ENCODE data around the gene DTX1. TPM values are rescaled to one million over a fixed set of nuclear protein-coding genes. Genes with fewer than 3 reads are reported as not detected.

DTX1 gene
- total and polyA plus RNA-seq, 2 of the 13 experiments (the other 11 are each of a cell fraction or from before 2014, with no cell fraction given): not detected

DNA sequence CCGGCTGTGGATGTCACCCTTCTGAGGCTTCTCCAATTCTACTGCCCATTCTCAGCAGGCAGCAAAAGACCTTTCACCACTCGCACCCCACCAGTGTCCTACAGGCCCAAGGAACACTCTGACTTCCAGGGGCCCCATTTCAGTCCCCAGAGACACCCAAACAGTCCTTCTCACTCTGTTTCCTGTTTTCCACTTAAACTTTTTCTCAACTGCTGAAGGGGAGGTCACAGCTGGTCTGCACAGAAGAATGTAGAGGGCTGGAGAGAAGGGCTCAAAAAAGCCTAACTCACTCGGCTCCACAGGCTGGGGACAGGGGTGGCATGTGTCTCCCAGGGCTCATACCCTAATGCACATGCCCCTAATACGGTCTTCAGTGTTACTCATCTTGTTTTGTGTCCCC is 4.2 kb upstream of the DTX1 start:
- no peak overlapping the region for H3K4me2 ChIP-seq (ENCODE audit: low read depth, low read length)
- in situ Hi-C loops (cut with HindIII; ENCODE audit: extremely low pct_ligation_motif_present, low pct_unique_long_range_greater_than_20kb): no loop called here

More for the DNA sequence above, 4.2 kb upstream of the DTX1 start:
- Histone ChIP-seq H3K27ac (ENCODE audit: extremely low read length, insufficient read depth, low read length) (no peak overlapping the region), H3K4me1 (ENCODE audit: insufficient read depth, low read length) (no peaks in the 10 kb centered on the region), H3K9me3 (ENCODE audit: low read length) (no peaks in the 10 kb centered on the region), H4K20me1 (ENCODE audit: insufficient read depth, low read length) (no peaks in the 10 kb centered on the region), H3K9ac (ENCODE audit: insufficient read depth, low read depth, low read length) (no peak overlapping the region), H3K27me3 (ENCODE audit: control insufficient read depth in 1 of 2, insufficient read depth in 2 of 2, low read length in 2 of 2) (peaks cover 4 to 22% of the 10 kb centered on the region in 2 experiments; a peak in 4 of 5 replicates), H3K79me2 (ENCODE audit: insufficient read depth, low read length) (no peaks in the 10 kb centered on the region), H2AFZ (ENCODE audit: low read length) (no peak overlapping the region), H3K4me3 (replicated peaks in 1 of 3; ENCODE audit: insufficient read depth in 1 of 3, low read depth in 2 of 3, low read length in 3 of 3) (no peak overlapping the region), H3K36me3 (replicated peaks in 1 of 2; ENCODE audit: control insufficient read depth in 1 of 2, insufficient read depth in 2 of 2, low read length in 2 of 2) (no peaks in the 10 kb centered on the region)
- 0% methylated on average over 3 of the region's 4 CpGs for WGBS (ENCODE audit: low lambda C conversion rate)
- POLR2A ChIA-PET: no interaction called here
- no TSS peak for BruUV-seq (replicated peaks)
- intact Hi-C loops (cut with micrococcal nuclease; ENCODE audit: unreplicated experiment): no loop called here
- no peak for DNase-seq (ENCODE audit: low spot score)
- no peak for FAIRE-seq
- ATAC-seq: no peak
- CTCF ChIA-PET (ENCODE audit: low intra/inter-chr PET ratio, low total read pairs): no interaction called here
- TF ChIP-seq, protein P1, sequence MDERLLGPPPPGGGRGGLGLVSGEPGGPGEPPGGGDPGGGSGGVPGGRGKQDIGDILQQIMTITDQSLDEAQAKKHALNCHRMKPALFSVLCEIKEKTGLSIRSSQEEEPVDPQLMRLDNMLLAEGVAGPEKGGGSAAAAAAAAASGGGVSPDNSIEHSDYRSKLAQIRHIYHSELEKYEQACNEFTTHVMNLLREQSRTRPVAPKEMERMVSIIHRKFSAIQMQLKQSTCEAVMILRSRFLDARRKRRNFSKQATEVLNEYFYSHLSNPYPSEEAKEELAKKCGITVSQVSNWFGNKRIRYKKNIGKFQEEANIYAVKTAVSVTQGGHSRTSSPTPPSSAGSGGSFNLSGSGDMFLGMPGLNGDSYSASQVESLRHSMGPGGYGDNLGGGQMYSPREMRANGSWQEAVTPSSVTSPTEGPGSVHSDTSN (CRISPR knock-in tag; IDR thresholded peaks at IDR 0.05): no peak
- TF ChIP-seq TMF1 (CRISPR knock-in tag; IDR thresholded peaks at IDR 0.05; ENCODE audit: low read depth) (no peak), RFXAP (CRISPR knock-in tag; IDR thresholded peaks at IDR 0.05; ENCODE audit: borderline replicate concordance) (no peak), ZNF616 (CRISPR knock-in tag; IDR thresholded peaks at IDR 0.05; ENCODE audit: low read depth) (no peak), TBP (CRISPR knock-in tag; IDR thresholded peaks at IDR 0.05) (no peak), GATA4 (IDR thresholded peaks at IDR 0.05; ENCODE audit: borderline replicate concordance, low read depth) (no peak)
- TF ChIP-seq, protein P2, sequence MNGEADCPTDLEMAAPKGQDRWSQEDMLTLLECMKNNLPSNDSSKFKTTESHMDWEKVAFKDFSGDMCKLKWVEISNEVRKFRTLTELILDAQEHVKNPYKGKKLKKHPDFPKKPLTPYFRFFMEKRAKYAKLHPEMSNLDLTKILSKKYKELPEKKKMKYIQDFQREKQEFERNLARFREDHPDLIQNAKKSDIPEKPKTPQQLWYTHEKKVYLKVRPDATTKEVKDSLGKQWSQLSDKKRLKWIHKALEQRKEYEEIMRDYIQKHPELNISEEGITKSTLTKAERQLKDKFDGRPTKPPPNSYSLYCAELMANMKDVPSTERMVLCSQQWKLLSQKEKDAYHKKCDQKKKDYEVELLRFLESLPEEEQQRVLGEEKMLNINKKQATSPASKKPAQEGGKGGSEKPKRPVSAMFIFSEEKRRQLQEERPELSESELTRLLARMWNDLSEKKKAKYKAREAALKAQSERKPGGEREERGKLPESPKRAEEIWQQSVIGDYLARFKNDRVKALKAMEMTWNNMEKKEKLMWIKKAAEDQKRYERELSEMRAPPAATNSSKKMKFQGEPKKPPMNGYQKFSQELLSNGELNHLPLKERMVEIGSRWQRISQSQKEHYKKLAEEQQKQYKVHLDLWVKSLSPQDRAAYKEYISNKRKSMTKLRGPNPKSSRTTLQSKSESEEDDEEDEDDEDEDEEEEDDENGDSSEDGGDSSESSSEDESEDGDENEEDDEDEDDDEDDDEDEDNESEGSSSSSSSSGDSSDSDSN (CRISPR knock-in tag; IDR thresholded peaks at IDR 0.05): no peak
- TF ChIP-seq, protein P3, sequence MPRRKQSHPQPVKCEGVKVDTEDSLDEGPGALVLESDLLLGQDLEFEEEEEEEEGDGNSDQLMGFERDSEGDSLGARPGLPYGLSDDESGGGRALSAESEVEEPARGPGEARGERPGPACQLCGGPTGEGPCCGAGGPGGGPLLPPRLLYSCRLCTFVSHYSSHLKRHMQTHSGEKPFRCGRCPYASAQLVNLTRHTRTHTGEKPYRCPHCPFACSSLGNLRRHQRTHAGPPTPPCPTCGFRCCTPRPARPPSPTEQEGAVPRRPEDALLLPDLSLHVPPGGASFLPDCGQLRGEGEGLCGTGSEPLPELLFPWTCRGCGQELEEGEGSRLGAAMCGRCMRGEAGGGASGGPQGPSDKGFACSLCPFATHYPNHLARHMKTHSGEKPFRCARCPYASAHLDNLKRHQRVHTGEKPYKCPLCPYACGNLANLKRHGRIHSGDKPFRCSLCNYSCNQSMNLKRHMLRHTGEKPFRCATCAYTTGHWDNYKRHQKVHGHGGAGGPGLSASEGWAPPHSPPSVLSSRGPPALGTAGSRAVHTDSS (CRISPR knock-in tag; conservative IDR thresholded peaks at IDR 0.05): no peak

All from HepG2 (cell line).